ENCODE results near the gene SGF29.

Gene SGF29

DNA sequence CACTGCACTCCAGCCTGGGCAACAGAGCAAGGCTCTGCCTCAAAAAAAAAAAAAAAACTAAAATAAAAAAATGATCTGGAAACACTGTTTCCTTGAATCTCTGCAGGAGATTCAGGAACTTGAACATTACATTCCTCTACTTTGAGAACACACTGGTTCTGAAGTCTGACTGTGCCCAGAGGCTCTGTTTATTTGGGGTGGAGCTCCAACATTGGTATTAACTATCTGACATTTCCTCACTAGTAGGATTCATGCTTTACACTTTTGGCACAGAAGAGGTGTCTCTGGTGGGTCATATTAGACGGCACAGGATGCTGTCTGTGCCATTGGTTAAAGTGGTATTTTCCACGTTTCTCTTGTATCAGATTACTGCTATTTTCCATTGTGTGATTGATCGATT, 32.7 kb downstream of the SGF29 start:
- TF ChIP-seq, protein P1, sequence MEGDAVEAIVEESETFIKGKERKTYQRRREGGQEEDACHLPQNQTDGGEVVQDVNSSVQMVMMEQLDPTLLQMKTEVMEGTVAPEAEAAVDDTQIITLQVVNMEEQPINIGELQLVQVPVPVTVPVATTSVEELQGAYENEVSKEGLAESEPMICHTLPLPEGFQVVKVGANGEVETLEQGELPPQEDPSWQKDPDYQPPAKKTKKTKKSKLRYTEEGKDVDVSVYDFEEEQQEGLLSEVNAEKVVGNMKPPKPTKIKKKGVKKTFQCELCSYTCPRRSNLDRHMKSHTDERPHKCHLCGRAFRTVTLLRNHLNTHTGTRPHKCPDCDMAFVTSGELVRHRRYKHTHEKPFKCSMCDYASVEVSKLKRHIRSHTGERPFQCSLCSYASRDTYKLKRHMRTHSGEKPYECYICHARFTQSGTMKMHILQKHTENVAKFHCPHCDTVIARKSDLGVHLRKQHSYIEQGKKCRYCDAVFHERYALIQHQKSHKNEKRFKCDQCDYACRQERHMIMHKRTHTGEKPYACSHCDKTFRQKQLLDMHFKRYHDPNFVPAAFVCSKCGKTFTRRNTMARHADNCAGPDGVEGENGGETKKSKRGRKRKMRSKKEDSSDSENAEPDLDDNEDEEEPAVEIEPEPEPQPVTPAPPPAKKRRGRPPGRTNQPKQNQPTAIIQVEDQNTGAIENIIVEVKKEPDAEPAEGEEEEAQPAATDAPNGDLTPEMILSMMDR (IDR thresholded peaks at IDR 0.05; ENCODE audit: low read depth, low read length) = no peak
- DNase-seq (ENCODE audit: low read depth, low spot score) = no peak
- H3K4me3 ChIP-seq (ENCODE audit: low read depth, low read length) = no peak overlapping the region
- in situ Hi-C loops (cut with HindIII; ENCODE audit: low sequenced_read_pairs) = no loop called here

DNA sequence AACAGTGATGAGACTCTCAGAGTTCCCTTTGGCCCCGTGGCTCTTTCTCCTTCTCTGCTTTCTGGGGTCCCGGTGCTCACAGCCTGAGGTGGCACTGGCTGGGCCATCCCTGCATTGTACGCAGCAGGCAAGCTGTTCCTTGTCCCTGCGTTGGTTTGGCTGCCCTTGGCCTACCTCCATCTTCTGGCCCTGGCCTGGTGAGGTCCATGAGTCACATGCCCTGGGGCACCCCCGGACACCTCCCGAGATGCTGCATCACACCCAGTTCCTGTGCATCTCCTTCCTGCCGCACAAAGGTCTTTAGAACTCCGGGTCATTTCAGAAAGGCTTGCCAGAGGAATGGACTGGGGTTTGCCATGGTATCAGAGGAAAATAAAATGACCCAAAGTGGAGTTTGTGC, 33.7 kb downstream of the SGF29 start:
- no peak for DNase-seq (ENCODE audit: low read depth, low spot score)
- in situ Hi-C loops (cut with HindIII; ENCODE audit: low sequenced_read_pairs) = no loop called here
- no peak overlapping the region for H3K4me3 ChIP-seq (ENCODE audit: low read depth, low read length)
- TF ChIP-seq, protein P1 (IDR thresholded peaks at IDR 0.05; ENCODE audit: low read depth, low read length) = no peak

DNA sequence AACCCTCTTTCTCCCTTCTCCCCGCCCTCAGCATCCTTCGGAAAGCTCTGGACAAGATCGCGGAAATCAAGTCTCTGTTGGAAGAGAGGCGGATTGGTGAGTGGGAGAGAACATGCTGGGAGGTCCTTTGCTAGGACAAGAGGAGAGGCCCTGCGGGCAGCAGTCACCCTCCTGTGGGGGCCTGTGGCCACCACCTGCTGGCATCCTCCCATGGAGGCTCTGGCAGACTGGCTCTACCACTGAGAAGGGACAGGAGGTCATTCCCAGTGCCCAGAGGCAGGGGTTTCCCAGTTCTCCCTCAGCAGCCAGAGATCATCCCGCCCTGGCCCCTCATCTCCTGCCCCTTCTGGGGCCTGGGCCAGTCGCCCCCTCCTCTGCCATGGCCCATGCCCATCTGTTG, 35.3 kb downstream of the SGF29 start:
- DNase-seq (ENCODE audit: low read depth, low spot score) = no peak

DNA sequence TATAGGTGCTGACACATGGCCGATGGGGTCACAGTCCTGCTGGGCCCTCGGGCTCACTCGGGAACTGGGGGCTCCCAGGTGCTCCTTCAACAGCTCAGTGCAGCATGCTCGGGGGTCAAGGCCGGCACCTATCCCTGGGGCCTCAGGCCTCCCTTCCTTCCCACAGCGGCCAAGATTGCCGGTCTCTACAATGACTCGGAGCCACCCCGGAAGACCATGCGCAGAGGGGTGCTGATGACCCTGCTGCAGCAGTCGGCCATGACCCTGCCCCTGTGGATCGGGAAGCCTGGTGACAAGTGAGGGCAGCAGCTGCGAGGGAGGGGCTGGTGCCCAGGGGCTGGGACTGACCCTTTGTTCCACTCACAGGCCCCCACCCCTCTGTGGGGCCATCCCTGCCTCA, 36.2 kb downstream of the SGF29 start:
- no peak for DNase-seq (ENCODE audit: low read depth, low spot score)

More for the DNA sequence above, 35.3 kb downstream of the SGF29 start:
- in situ Hi-C loops (cut with HindIII; ENCODE audit: low sequenced_read_pairs) = no loop called here
- TF ChIP-seq, protein P1 (IDR thresholded peaks at IDR 0.05; ENCODE audit: low read depth, low read length) = no peak
- H3K4me3 ChIP-seq (ENCODE audit: low read depth, low read length) = no peak overlapping the region

DNA sequence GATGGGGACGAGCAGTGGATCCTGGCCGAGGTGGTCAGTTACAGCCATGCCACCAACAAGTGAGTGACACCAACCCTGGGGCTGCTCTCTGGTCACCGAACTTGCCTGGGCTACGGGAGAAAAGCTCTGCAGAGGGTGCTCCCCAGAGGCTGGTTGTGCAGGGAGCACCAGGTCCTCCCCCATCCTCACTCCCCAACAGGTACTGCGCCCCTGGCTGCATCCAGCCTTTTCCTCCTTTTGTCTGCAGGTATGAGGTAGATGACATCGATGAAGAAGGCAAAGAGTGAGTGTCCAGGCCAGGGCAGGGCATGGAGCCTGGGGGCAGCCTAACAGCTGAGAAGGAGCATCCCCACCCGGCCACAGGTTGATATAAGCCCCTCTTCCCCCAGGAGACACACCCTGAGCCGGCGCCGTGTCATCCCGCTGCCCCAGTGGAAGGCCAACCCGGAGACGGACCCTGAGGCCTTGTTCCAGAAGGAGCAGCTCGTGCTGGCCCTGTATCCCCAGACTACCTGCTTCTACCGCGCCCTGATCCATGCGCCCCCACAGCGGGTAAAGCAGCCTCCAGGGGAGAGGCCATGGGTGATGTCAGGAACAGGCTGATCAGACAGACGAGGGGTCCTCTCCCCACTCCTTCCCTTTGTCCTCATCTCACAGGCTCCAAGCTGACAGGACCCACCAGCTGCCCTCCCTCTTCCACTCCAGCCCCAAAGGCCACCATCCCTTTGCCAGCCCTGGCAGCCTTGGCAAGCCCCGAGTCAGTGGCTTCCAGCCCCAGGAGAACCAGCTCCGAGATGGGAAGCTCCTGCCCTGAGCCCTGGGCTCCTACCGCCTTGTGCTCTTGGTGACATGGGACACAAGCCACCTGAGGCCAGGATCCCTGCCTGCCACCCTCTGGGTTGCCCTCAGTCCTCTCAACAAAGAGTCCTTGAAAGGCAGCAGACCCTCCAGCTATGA, 36.9 kb downstream of the SGF29 start:
- H3K4me3 ChIP-seq (ENCODE audit: low read depth, low read length) = no peak overlapping the region
- in situ Hi-C loops (cut with HindIII; ENCODE audit: low sequenced_read_pairs) = no loop called here
- no peak for DNase-seq (ENCODE audit: low read depth, low spot score)
- TF ChIP-seq, protein P1 (IDR thresholded peaks at IDR 0.05; ENCODE audit: low read depth, low read length) = no peak

More for the DNA sequence above, 36.2 kb downstream of the SGF29 start:
- TF ChIP-seq, protein P1 (IDR thresholded peaks at IDR 0.05; ENCODE audit: low read depth, low read length) = no peak
- H3K4me3 ChIP-seq (ENCODE audit: low read depth, low read length) = no peak overlapping the region
- in situ Hi-C loops (cut with HindIII; ENCODE audit: low sequenced_read_pairs) = no loop called here

DNA sequence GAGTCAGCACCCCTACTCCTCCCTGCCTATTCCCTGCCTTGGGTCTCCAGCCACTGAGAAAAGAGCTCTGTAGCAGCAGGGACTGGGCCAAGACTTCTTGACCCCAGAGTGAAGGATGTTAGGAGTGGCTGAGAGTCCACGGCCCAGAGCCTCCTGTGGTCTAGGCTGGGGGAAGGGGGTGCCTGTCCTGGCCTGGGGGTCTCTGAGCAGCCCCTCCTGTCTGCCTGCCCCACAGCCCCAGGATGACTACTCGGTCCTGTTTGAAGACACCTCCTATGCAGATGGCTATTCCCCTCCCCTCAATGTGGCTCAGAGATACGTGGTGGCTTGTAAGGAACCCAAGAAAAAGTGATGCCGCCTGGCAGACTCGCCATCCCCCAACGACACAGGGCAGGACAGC, 37.6 kb downstream of the SGF29 start:
- DNase-seq (ENCODE audit: low read depth, low spot score) = no peak
- H3K4me3 ChIP-seq (ENCODE audit: low read depth, low read length) = no peak overlapping the region
- in situ Hi-C loops (cut with HindIII; ENCODE audit: low sequenced_read_pairs) = no loop called here
- TF ChIP-seq, protein P1 (IDR thresholded peaks at IDR 0.05; ENCODE audit: low read depth, low read length) = no peak

All from astrocyte of the spinal cord (primary cell).